ENCODE results near the gene CCL21. TPM values are rescaled to one million over a fixed set of nuclear protein-coding genes. Genes with fewer than 3 reads are reported as not detected.

Gene CCL21
- total and polyA plus RNA-seq, 2 of the 13 experiments (the other 11 are each of a cell fraction or from before 2014, with no cell fraction given) = not detected

- no TSS peak for BruUV-seq (replicated peaks)
- H3K36me3 ChIP-seq (replicated peaks in 1 of 2; ENCODE audit: control insufficient read depth in 1 of 2, insufficient read depth in 2 of 2, low read length in 2 of 2) = no peaks in the 10 kb centered on the region
- 21% methylated on average over 2 of the region's 2 CpGs for WGBS (ENCODE audit: low lambda C conversion rate)
- H3K4me2 ChIP-seq (ENCODE audit: low read depth, low read length) = no peak overlapping the region
- TF ChIP-seq SRSF4 (IDR thresholded peaks at IDR 0.05; ENCODE audit: low read depth, low read length, poor library complexity, severe bottlenecking) (no peak), ZNF7 (CRISPR knock-in tag; IDR thresholded peaks at IDR 0.05) (no peak), NFE2 (CRISPR knock-in tag; IDR thresholded peaks at IDR 0.05) (no peak), STAG1 (CRISPR knock-in tag; IDR thresholded peaks at IDR 0.05) (no peak), RBAK (CRISPR knock-in tag; IDR thresholded peaks at IDR 0.05) (no peak), ZFP36 (IDR thresholded peaks at IDR 0.05; ENCODE audit: borderline replicate concordance, low read depth, low read length, partially characterized antibody) (no peak), EHMT2 (IDR thresholded peaks at IDR 0.05; ENCODE audit: borderline replicate concordance, low read depth, low read length) (no peak), KDM6A (CRISPR knock-in tag; IDR thresholded peaks at IDR 0.05; ENCODE audit: low read depth) (no peak), ZNF33A (CRISPR knock-in tag; IDR thresholded peaks at IDR 0.05; ENCODE audit: borderline replicate concordance) (no peak)
- peaks cover 0 to 4% of the 10 kb centered on the region in 2 experiments; a peak in 1 of 5 replicates for H3K27me3 ChIP-seq (ENCODE audit: control insufficient read depth in 1 of 2, insufficient read depth in 2 of 2, low read length in 2 of 2)
- DNase-seq (ENCODE audit: low spot score) = no peak
- POLR2A ChIA-PET = no interaction called here
- no peak for ATAC-seq
- no peaks in the 10 kb centered on the region for H3K79me2 ChIP-seq (ENCODE audit: insufficient read depth, low read length)
- no peaks in the 10 kb centered on the region for H3K9me3 ChIP-seq (ENCODE audit: low read length)
- no peak overlapping the region for H2AFZ ChIP-seq (ENCODE audit: low read length)
- peaks cover 27% of the 10 kb centered on the region for H3K4me1 ChIP-seq (ENCODE audit: insufficient read depth, low read length)
- no peak overlapping the region for H3K4me3 ChIP-seq (replicated peaks in 1 of 3; ENCODE audit: insufficient read depth in 1 of 3, low read depth in 2 of 3, low read length in 3 of 3)
- H3K27ac ChIP-seq (ENCODE audit: extremely low read length, insufficient read depth, low read length) = no peak overlapping the region
- no peak overlapping the region for H3K9ac ChIP-seq (ENCODE audit: insufficient read depth, low read depth, low read length)
- no peak for FAIRE-seq
- intact Hi-C loops (cut with micrococcal nuclease; ENCODE audit: unreplicated experiment) (no loop called here), in situ Hi-C loops (cut with HindIII; ENCODE audit: extremely low pct_ligation_motif_present, low pct_unique_long_range_greater_than_20kb) (no loop called here)
- CTCF ChIA-PET (ENCODE audit: low intra/inter-chr PET ratio, low total read pairs) = no interaction called here
- no peaks in the 10 kb centered on the region for H4K20me1 ChIP-seq (ENCODE audit: insufficient read depth, low read length)
Observed at GRCh38 chr9:34693560-34693959, 16.4 kb downstream of the CCL21 start.

GRCh38 chr9:34691936-34692315, 18.0 kb downstream of the CCL21 start:
- no peaks in the 10 kb centered on the region for H3K36me3 ChIP-seq (replicated peaks in 1 of 2; ENCODE audit: control insufficient read depth in 1 of 2, insufficient read depth in 2 of 2, low read length in 2 of 2)
- WGBS (ENCODE audit: low lambda C conversion rate) = 73% methylated on average over 5 of the region's 5 CpGs
- DNase-seq (ENCODE audit: low spot score) (no peak), FAIRE-seq (no peak), ATAC-seq (no peak)
- H3K27me3 ChIP-seq (ENCODE audit: control insufficient read depth in 1 of 2, insufficient read depth in 2 of 2, low read length in 2 of 2) = no peaks in the 10 kb centered on the region
- ChIA-PET POLR2A (no interaction called here), CTCF (ENCODE audit: low intra/inter-chr PET ratio, low total read pairs) (no interaction called here)
- intact Hi-C loops (cut with micrococcal nuclease; ENCODE audit: unreplicated experiment) (no loop called here), in situ Hi-C loops (cut with HindIII; ENCODE audit: extremely low pct_ligation_motif_present, low pct_unique_long_range_greater_than_20kb) (no loop called here)
- H3K79me2 ChIP-seq (ENCODE audit: insufficient read depth, low read length) = no peaks in the 10 kb centered on the region
- no peak overlapping the region for H3K4me3 ChIP-seq (replicated peaks in 1 of 3; ENCODE audit: insufficient read depth in 1 of 3, low read depth in 2 of 3, low read length in 3 of 3)
- H3K4me2 ChIP-seq (ENCODE audit: low read depth, low read length) = no peak overlapping the region
- no peak overlapping the region for H3K9ac ChIP-seq (ENCODE audit: insufficient read depth, low read depth, low read length)
- no peaks in the 10 kb centered on the region for H4K20me1 ChIP-seq (ENCODE audit: insufficient read depth, low read length)
- H3K27ac ChIP-seq (ENCODE audit: extremely low read length, insufficient read depth, low read length) = no peak overlapping the region
- peaks cover 43% of the 10 kb centered on the region for H3K4me1 ChIP-seq (ENCODE audit: insufficient read depth, low read length)
- BruUV-seq (replicated peaks) = no TSS peak
- H3K9me3 ChIP-seq (ENCODE audit: low read length) = no peaks in the 10 kb centered on the region
- no peak overlapping the region for H2AFZ ChIP-seq (ENCODE audit: low read length)
- no peak for TF ChIP-seq PHF21A (CRISPR knock-in tag; IDR thresholded peaks at IDR 0.05)
- no peak for TF ChIP-seq HIVEP1 (CRISPR knock-in tag; IDR thresholded peaks at IDR 0.05)
- no peak for TF ChIP-seq ZNF460 (CRISPR knock-in tag; IDR thresholded peaks at IDR 0.05; ENCODE audit: borderline replicate concordance)
- no peak for TF ChIP-seq HNF1B (CRISPR knock-in tag; IDR thresholded peaks at IDR 0.05)
- no peak for TF ChIP-seq MTA1 (CRISPR knock-in tag; IDR thresholded peaks at IDR 0.05; ENCODE audit: borderline replicate concordance)
- TF ChIP-seq BRCA1 (CRISPR knock-in tag; IDR thresholded peaks at IDR 0.05) = no peak
- TF ChIP-seq POLR2AphosphoS5 (IDR thresholded peaks at IDR 0.05; ENCODE audit: low read depth, low read length) = no peak
